ENCODE results near the gene FBN3. TPM values are rescaled to one million over a fixed set of nuclear protein-coding genes. Genes with fewer than 3 reads are reported as not detected.

The FBN3 gene
- total RNA-seq, 1 experiment from 2014 or later: not detected

DNA sequence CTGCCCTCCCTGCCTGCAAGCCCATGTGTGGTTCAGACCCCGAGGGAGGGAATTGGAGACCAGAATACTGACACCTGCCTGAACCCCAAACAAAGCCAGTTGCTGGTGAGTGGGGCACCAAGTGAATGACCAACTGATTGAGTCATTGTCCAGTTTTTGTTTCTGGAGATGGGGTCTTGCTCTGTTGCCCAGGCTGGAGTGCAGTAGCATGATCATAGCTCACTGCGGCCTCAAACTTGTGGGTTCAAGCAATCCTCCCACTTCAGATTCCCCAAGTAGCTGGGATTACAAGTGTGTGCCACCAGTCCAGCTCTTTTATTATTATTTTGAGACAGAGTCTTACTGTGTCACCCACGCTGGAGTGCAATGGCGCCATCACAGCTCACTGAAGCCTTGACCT is 92.9 kb downstream of the FBN3 start:
- Histone ChIP-seq H3K9me3 (replicated peaks) (no peaks in the 10 kb centered on the region), H3K27ac (no peak overlapping the region), H3K4me3 (no peak overlapping the region), H3K36me3 (no peaks in the 10 kb centered on the region), H3K4me1 (replicated peaks) (no peaks in the 10 kb centered on the region), H3K27me3 (replicated peaks) (no peaks in the 10 kb centered on the region)
- no peak for DNase-seq (ENCODE audit: low read depth in 1 of 2, low spot score in 2 of 2)

- DNase-seq (ENCODE audit: low read depth in 1 of 2, low spot score in 2 of 2): no peak
- no peaks in the 10 kb centered on the region for H3K36me3 ChIP-seq
Observed at GRCh38 chr19:8054169-8054568, 95.2 kb downstream of the FBN3 start.

DNA sequence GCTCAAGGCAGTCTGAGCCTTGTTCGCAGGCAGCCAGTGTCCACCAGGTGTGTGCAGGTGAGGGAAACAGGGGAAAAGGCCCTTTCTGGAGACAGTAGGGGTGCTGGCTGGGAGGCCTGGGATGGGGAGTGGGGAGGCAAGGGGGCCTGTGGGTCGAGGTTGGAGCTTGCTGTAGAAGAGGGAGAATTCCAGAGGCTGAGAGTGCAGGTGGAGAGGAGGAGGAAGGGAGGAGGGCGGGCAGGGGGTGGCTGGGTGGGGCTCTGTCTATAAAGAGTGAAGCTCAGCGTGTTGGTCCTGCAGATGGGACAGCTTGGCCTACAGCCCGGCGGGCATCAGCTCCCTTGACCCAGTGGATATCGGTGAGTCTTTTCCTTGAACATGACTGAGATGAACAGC is 96.9 kb downstream of the FBN3 start, which contains the start of gene CCL25:
Gene CCL25, plus strand, starts transcription at position 297 of the 396 bp plus-strand sequence. CDS start 290 bp downstream, outside the sequence.
- no peaks in the 10 kb centered on the region for H3K36me3 ChIP-seq
- no peaks in the 10 kb centered on the region for H3K9me3 ChIP-seq (replicated peaks)
- H3K4me1 ChIP-seq (replicated peaks): no peaks in the 10 kb centered on the region
- no peak within 1 kb of the TSS for H3K27ac ChIP-seq
- H3K4me3 ChIP-seq: no peak within 1 kb of the TSS
- DNase-seq (ENCODE audit: low read depth in 1 of 2, low spot score in 2 of 2): no peak
- H3K27me3 ChIP-seq (replicated peaks): peaks cover 13% of the 10 kb centered on the region

More at GRCh38 chr19:8054169-8054568, 95.2 kb downstream of the FBN3 start:
- no peak overlapping the region for H3K4me3 ChIP-seq
- H3K27ac ChIP-seq: no peak overlapping the region
- H3K27me3 ChIP-seq (replicated peaks): peaks cover 6% of the 10 kb centered on the region
- no peaks in the 10 kb centered on the region for H3K4me1 ChIP-seq (replicated peaks)
- H3K9me3 ChIP-seq (replicated peaks): no peaks in the 10 kb centered on the region

DNA sequence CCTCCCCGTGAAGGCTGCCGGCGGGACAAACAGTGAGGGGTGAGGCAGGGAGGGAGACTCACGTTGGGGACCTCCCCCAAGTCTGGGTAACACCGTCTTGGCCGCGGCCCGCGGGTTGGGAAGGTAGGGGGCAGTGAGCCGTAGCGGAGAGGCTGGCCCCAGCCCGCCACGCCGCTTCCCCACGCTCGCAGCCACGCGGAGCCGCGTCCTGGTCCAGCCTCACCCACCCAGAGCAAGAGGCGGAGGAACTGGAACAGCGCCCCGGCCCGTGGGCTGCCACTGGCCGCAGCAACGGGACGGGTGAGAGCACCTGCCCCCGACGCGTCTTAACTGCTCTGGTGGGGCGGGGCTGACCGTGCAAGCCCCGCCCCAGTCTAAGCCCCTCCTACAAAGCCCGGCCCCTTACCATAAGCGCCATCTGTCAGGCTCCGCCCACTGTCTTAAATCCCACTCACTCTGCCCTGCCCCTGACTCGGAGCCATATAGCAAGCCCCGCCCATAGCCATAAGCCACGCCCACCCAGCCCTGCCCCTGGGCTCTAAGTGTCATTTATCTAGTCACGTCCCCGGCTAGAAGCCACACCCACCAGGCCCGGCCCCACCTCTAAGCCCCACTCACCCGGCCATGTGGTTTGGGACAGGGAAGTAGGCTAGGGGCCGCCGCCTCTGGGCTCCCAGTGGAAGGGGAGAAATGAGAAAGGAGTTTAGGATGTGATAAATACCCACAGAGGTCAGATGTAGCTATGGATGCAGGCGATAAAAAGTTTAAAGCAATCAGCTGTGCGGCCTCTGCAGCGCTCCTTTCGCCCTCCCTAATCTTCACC is 98.9 kb downstream of the FBN3 start:
- Histone ChIP-seq H3K27me3 (replicated peaks) (peaks cover 13% of the 10 kb centered on the region), H3K36me3 (no peaks in the 10 kb centered on the region), H3K27ac (no peak overlapping the region), H3K4me1 (replicated peaks) (no peaks in the 10 kb centered on the region), H3K9me3 (replicated peaks) (no peaks in the 10 kb centered on the region), H3K4me3 (no peak overlapping the region)
- peak in 1 of 2 experiments; percentile 57 for DNase-seq (ENCODE audit: low read depth in 1 of 2, low spot score in 2 of 2)

DNA sequence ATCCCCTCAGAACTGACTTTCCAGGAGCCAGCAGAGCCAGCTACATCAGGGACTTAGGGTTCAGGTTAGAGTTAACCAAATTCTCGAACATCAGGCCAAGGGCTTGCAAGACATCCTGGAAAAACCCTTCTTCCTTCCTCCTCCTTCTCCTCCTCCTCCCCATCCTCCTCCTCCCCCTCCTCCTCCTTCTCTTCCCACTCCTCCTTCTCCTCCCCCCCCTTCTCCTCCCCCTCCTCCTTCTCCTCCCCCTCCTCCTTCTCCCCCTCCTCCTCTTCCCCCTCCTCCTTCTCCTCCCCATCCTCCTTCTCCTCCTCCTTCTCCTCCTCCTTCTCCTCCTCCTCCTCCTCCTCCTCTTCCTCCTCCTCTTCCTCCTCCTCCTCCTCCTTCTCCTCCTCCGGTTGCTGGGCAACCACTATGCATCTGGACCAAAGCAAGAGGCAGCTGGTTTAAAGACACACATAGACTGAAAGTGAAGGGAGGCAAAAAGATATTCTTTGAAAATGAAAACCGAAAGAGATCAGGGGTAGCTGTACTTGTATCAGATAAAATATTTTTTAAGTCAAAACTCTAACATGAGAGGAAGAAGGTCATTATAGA is 102.7 kb downstream of the FBN3 start:
- H3K27ac ChIP-seq: no peak overlapping the region
- H3K27me3 ChIP-seq (replicated peaks): peaks cover 13% of the 10 kb centered on the region
- H3K36me3 ChIP-seq: no peaks in the 10 kb centered on the region
- DNase-seq (ENCODE audit: low read depth in 1 of 2, low spot score in 2 of 2): no peak
- no peaks in the 10 kb centered on the region for H3K9me3 ChIP-seq (replicated peaks)
- no peak overlapping the region for H3K4me3 ChIP-seq
- H3K4me1 ChIP-seq (replicated peaks): no peaks in the 10 kb centered on the region

- Histone ChIP-seq H3K27me3 (replicated peaks) (peaks cover 13% of the 10 kb centered on the region), H3K27ac (no peak overlapping the region), H3K9me3 (replicated peaks) (no peaks in the 10 kb centered on the region), H3K4me1 (replicated peaks) (no peaks in the 10 kb centered on the region), H3K36me3 (no peaks in the 10 kb centered on the region), H3K4me3 (no peak overlapping the region)
- no peak for DNase-seq (ENCODE audit: low read depth in 1 of 2, low spot score in 2 of 2)
Observed at GRCh38 chr19:8045872-8046568, 103.4 kb downstream of the FBN3 start.

- H3K9me3 ChIP-seq (replicated peaks): no peaks in the 10 kb centered on the region
- no peaks in the 10 kb centered on the region for H3K4me1 ChIP-seq (replicated peaks)
- H3K27ac ChIP-seq: no peak overlapping the region
- no peak overlapping the region for H3K4me3 ChIP-seq
- H3K36me3 ChIP-seq: no peaks in the 10 kb centered on the region
- H3K27me3 ChIP-seq (replicated peaks): peaks cover 5% of the 10 kb centered on the region; the same call in 1 of the 2 replicates
- no peak for DNase-seq (ENCODE audit: low read depth in 1 of 2, low spot score in 2 of 2)
Observed at GRCh38 chr19:8044018-8044417, 105.4 kb downstream of the FBN3 start.

DNA sequence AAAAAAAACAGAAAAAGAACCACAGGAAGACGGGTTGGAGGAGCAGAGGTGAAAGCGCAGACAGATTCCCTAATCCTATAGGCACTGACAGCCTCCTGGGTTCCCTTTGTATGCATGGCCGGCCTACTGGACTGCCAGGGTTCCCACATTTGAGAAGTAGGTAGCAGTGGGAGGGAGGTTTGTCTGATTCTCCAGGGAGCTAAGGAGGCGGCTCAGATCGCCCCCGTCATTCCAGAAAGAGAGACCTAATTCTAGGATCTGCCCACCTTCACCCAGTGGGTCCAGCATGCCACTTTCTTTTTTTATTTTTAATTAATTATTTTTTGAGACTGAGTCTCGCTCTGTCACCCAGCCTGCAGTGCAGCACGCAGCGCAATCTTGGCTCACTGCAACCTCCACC is 106.5 kb downstream of the FBN3 start:
- H3K4me3 ChIP-seq: no peak overlapping the region
- H3K4me1 ChIP-seq (replicated peaks): no peaks in the 10 kb centered on the region
- H3K9me3 ChIP-seq (replicated peaks): no peaks in the 10 kb centered on the region
- no peaks in the 10 kb centered on the region for H3K36me3 ChIP-seq
- no peak overlapping the region for H3K27ac ChIP-seq
- no peaks in the 10 kb centered on the region; the same call in 1 of the 2 replicates for H3K27me3 ChIP-seq (replicated peaks)
- DNase-seq (ENCODE audit: low read depth in 1 of 2, low spot score in 2 of 2): no peak

GRCh38 chr19:8041531-8041931 is 107.9 kb downstream of the FBN3 start:
- Histone ChIP-seq H3K27ac (no peak overlapping the region), H3K27me3 (replicated peaks) (no peaks in the 10 kb centered on the region; the same call in 1 of the 2 replicates), H3K4me1 (replicated peaks) (no peaks in the 10 kb centered on the region), H3K9me3 (replicated peaks) (no peaks in the 10 kb centered on the region), H3K36me3 (no peaks in the 10 kb centered on the region), H3K4me3 (no peak overlapping the region)
- DNase-seq (ENCODE audit: low read depth in 1 of 2, low spot score in 2 of 2): no peak

DNA sequence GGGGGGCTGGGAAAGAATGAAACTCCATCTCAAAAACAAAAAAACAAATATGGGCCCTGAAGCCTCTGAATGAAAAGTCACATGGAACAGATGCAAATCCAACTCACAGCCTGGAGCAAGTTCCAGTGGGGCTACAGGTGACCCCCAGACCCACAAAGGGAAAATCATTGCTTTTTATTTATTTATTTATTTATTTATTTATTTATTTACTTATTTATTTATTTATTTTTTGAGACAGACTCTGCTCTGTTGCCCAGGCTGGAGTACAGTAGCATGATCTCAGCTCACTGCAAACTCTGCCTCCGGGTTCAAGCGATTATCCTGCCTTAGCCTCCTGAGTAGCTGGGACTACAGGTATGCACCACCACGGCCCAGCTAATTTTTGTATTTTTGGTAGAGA is 110.2 kb downstream of the FBN3 start:
- no peaks in the 10 kb centered on the region for H3K36me3 ChIP-seq
- H3K27ac ChIP-seq: no peak overlapping the region
- H3K9me3 ChIP-seq (replicated peaks): no peaks in the 10 kb centered on the region
- no peaks in the 10 kb centered on the region for H3K27me3 ChIP-seq (replicated peaks)
- H3K4me3 ChIP-seq: no peak overlapping the region
- DNase-seq (ENCODE audit: low read depth in 1 of 2, low spot score in 2 of 2): no peak
- no peaks in the 10 kb centered on the region for H3K4me1 ChIP-seq (replicated peaks)

GRCh38 chr19:8038815-8039214 is 110.6 kb downstream of the FBN3 start:
- H3K27ac ChIP-seq: no peak overlapping the region
- H3K4me1 ChIP-seq (replicated peaks): no peaks in the 10 kb centered on the region
- H3K9me3 ChIP-seq (replicated peaks): no peaks in the 10 kb centered on the region
- DNase-seq (ENCODE audit: low read depth in 1 of 2, low spot score in 2 of 2): no peak
- no peaks in the 10 kb centered on the region for H3K36me3 ChIP-seq
- no peaks in the 10 kb centered on the region for H3K27me3 ChIP-seq (replicated peaks)
- H3K4me3 ChIP-seq: no peak overlapping the region

DNA sequence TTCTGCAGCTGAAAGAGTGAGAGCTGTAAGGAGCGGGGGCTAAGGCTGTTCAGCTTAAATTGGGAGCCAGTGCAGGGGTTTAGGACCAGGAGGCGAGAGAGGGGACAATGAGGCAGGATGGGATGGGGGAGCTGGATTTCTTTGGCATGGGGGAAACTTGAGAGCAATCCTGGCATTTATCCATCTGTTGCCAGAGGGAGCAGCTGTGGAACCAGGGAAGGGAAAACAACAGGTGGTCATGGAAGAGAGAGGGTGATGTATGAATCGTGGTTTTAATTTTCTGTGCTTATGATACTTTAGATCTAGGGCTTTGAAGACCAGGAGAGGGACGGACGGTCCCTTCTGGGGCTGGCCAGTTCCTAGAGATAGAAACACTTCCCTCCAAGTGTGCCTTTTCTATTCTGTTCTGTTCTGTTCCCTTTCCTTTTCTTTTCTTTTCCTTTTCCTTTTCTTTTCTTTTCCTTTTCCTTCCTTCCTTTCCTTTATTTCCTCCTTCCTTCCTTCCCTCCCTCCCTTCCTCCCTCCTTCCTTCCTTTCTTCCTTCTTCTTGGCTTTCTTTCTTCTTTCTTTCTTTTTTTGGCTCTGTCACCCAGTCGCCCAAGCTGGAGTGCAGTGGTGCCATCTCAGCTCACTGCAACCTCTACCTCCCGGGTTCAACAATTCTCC is 112.8 kb downstream of the FBN3 start:
- Histone ChIP-seq H3K9me3 (replicated peaks) (no peaks in the 10 kb centered on the region), H3K36me3 (no peaks in the 10 kb centered on the region), H3K27me3 (replicated peaks) (no peaks in the 10 kb centered on the region), H3K27ac (no peak overlapping the region), H3K4me3 (no peak overlapping the region), H3K4me1 (replicated peaks) (no peaks in the 10 kb centered on the region)
- DNase-seq (ENCODE audit: low read depth in 1 of 2, low spot score in 2 of 2): no peak

GRCh38 chr19:8034178-8034525 is 115.2 kb downstream of the FBN3 start:
- Histone ChIP-seq H3K27me3 (replicated peaks) (no peaks in the 10 kb centered on the region), H3K36me3 (no peaks in the 10 kb centered on the region), H3K4me1 (replicated peaks) (no peaks in the 10 kb centered on the region), H3K27ac (no peak overlapping the region), H3K4me3 (no peak overlapping the region), H3K9me3 (replicated peaks) (no peaks in the 10 kb centered on the region)
- no peak for DNase-seq (ENCODE audit: low read depth in 1 of 2, low spot score in 2 of 2)

All from SJSA1 (cell line).